ENCODE measurements around the gene ASIC3.
"Not testable (repeated sequence)": the region's sequence is repeated elsewhere in the genome, so short reads cannot be mapped to it uniquely, and the experiment has no call there.

The ASIC3 gene

DNA sequence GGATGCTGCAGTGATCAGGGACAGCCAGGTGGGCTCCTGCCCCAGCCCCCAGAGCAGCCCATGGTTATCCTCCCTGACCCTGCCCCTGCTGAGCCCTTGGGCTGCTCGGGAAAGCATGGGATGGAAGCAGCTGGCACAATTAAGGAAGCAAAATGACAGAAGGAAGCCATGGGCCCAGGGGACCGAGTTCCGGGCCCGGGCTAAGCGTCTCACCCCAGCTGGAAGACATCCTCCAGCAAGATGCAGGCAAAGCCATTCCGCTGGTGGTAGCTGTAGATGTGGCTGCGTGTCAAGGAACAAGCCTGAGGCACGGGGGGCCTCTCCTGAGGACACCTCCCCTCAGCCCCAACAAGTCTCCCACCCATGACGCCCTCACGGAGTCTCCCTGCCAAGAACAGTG, 25.1 kb upstream of the ASIC3 start:
- H3K9me3 ChIP-seq (ENCODE audit: control insufficient read depth, low read length), result no peaks in the 10 kb centered on the region
- H3K27me3 ChIP-seq (ENCODE audit: control insufficient read depth, insufficient read depth, low read length, poor library complexity, severe bottlenecking), result peaks cover 17% of the 10 kb centered on the region
- no peak overlapping the region for H3K4me3 ChIP-seq (ENCODE audit: insufficient read depth, low read depth, low read length)
- H3K4me1 ChIP-seq (ENCODE audit: control insufficient read depth, insufficient read depth, low read length), result peaks cover 26% of the 10 kb centered on the region
- no peaks in the 10 kb centered on the region for H3K36me3 ChIP-seq (ENCODE audit: control insufficient read depth, insufficient read depth, low read length)
- 91 to 93% methylated on average over 10 of the region's 10 CpGs for WGBS, 2 experiments
- no peak overlapping the region for H3K27ac ChIP-seq (ENCODE audit: insufficient read depth, low read depth, low read length, poor library complexity, severe bottlenecking)

DNA sequence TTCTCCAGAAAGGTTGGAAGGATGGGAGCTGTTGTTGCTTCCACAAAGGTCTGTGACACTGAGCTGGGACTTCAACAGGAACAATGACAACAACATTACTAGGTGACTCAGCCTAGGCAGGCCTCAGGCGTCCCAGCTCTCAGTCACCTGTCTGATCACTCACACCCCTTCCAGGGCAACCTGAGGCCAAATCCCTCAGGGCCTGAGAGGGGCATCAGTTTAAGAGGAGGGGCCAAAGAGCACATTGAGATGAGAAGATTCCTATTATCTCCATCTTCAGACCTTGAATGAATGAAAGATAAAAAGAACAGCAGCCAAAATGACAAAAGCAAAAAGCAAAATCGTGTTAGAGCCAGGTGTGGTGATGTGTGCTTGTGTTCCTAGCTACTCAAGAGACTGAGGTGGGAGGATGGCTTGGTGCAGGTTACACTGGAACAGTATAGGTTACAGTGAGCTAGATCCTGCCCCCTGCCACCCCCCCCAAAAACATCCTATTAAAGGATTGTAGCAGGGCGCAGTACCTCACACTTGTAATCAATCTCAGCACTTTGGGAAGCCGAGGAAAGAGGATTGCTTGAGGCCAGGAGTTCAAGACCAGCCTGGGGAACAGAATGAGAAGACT, 23.8 kb upstream of the ASIC3 start, which contains the start of gene ATG9B:
TSS of gene ATG9B (minus strand) at position 60 of the 622 bp plus-strand sequence. CDS start 71 bp downstream, outside the sequence.
- Histone ChIP-seq H3K27ac (ENCODE audit: insufficient read depth, low read depth, low read length, poor library complexity, severe bottlenecking) (no peak within 1 kb of the TSS), H3K27me3 (ENCODE audit: control insufficient read depth, insufficient read depth, low read length, poor library complexity, severe bottlenecking) (peaks cover 4% of the 10 kb centered on the region), H3K36me3 (ENCODE audit: control insufficient read depth, insufficient read depth, low read length) (no peaks in the 10 kb centered on the region), H3K4me3 (ENCODE audit: insufficient read depth, low read depth, low read length) (no peak within 1 kb of the TSS), H3K9me3 (ENCODE audit: control insufficient read depth, low read length) (no peaks in the 10 kb centered on the region), H3K4me1 (ENCODE audit: control insufficient read depth, insufficient read depth, low read length) (peaks cover 22% of the 10 kb centered on the region)
- 83 to 91% methylated on average over 4 of the region's 4 CpGs for WGBS, 2 experiments

DNA sequence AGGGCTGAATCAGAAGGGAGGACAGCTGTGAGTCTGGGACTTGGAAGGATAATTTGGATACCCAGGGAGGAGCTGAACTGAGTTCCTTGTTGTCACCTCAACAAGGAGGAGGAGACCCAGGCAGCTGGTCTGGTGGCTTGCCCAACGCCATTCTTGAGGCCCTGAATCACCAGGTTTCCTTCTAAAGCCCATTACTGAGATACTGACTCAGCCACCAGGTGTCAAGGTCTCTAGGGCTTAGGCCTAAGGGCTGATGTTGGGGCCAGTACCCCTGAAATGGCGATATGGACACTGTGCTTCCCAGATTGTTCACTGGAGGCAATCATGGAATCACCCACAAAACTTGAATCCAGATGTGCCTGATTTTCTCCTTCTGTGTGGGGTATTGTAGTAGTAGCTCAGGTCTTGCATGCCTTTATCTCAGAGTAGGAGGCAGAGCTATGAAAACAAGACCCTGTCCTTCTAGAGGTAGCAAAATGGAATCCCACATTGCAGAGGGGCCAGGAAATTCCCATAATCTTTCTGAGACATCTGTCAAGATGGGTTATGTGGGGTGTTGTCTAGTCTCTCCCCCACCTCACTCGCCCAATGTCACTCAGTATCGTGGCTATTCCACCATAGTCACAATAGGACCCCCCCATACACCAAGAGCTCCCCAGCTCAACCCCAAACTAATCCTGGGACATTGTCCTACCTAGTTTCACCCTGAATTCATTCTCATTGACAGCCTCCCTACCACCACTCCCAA, 22.2 kb upstream of the ASIC3 start:
- 91 to 92% methylated on average over 4 of the region's 4 CpGs for WGBS, 2 experiments
- Histone ChIP-seq H3K9me3 (ENCODE audit: control insufficient read depth, low read length) (no peaks in the 10 kb centered on the region), H3K4me3 (ENCODE audit: insufficient read depth, low read depth, low read length) (no peak overlapping the region), H3K4me1 (ENCODE audit: control insufficient read depth, insufficient read depth, low read length) (peaks cover 8% of the 10 kb centered on the region), H3K27ac (ENCODE audit: insufficient read depth, low read depth, low read length, poor library complexity, severe bottlenecking) (no peak overlapping the region), H3K27me3 (ENCODE audit: control insufficient read depth, insufficient read depth, low read length, poor library complexity, severe bottlenecking) (no peaks in the 10 kb centered on the region), H3K36me3 (ENCODE audit: control insufficient read depth, insufficient read depth, low read length) (no peaks in the 10 kb centered on the region)

DNA sequence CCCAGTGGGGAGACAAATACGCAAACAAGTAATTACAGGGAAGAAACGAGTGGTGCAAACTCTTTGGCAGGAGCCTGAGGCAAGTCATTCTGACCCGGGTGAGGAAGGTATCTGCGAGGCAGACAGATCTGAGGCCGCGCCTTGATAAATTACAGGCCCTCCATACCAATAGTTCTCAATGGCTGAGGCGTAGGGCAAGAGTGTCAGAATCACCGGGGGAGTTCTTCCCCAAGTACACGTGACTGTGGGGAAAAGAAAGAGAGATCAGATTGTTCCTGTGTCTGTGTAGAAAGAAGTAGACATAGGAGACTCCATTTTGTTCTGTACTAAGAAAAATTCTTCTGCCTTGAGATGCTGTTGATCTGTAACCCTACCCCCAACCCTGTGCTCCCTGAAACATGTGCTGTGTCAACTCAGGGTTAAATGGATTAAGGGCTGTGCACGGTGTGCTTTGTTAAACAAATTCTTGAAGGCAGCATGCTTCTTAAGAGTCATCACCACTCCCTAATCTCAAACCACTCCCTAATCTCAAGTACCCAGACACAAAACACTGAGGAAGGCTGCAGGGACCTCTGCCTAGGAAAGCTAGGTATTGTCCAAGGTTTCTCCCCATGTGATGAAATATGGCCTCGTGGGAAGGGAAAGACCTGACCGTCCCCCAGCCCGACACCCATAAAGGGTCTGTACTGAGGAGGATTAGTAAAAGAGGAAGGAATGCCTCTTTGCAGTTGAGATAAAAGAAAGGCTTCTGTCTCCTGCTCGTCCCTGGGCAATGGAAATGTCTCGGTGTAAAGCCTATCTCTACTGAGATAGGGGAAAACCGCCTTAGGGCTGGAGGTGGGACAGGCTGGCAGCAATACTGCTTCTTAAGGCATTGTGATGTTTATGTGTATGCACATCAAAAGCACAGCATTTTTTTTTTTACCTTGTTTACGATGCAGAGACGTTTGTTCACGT, 21.3 kb upstream of the ASIC3 start:
- Histone ChIP-seq H3K27ac (ENCODE audit: insufficient read depth, low read depth, low read length, poor library complexity, severe bottlenecking) (peak overlapping the region; percentile 70), H3K4me3 (ENCODE audit: insufficient read depth, low read depth, low read length) (peak overlapping the region; percentile 89)
- H3K36me3 ChIP-seq (ENCODE audit: control insufficient read depth, insufficient read depth, low read length); H3K4me1 ChIP-seq (ENCODE audit: control insufficient read depth, insufficient read depth, low read length); H3K27me3 ChIP-seq (ENCODE audit: control insufficient read depth, insufficient read depth, low read length, poor library complexity, severe bottlenecking); H3K9me3 ChIP-seq (ENCODE audit: control insufficient read depth, low read length): not testable (repeated sequence)
- WGBS, 2 experiments, result 29 to 33% methylated on average over 19 of the region's 19 CpGs

DNA sequence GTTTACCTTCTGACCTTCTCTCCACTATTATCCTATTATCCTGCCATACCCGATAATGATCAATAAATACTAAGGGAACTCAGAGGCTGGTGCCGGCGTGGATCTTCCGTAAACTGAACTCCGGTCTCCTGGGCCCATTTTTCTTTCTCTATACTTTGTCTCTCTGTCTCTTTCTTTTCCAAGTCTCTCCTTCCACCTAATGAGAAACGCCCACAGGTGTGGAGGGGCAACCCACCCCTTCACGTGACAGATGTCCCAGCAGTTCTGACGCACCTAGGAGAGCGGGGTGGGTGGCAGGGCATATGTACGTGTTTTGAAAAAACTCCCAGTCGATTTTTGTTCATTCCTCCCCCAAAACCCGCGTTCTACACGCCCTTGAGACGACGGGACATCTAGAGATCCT, 20.6 kb upstream of the ASIC3 start:
- not testable (repeated sequence) for H3K36me3 ChIP-seq (ENCODE audit: control insufficient read depth, insufficient read depth, low read length); H3K9me3 ChIP-seq (ENCODE audit: control insufficient read depth, low read length); H3K27me3 ChIP-seq (ENCODE audit: control insufficient read depth, insufficient read depth, low read length, poor library complexity, severe bottlenecking); H3K4me1 ChIP-seq (ENCODE audit: control insufficient read depth, insufficient read depth, low read length)
- H3K4me3 ChIP-seq (ENCODE audit: insufficient read depth, low read depth, low read length), result peak overlapping the region; percentile 89
- 10 to 14% methylated on average over 16 of the region's 16 CpGs for WGBS, 2 experiments
- peak overlapping the region; percentile 70 for H3K27ac ChIP-seq (ENCODE audit: insufficient read depth, low read depth, low read length, poor library complexity, severe bottlenecking)

DNA sequence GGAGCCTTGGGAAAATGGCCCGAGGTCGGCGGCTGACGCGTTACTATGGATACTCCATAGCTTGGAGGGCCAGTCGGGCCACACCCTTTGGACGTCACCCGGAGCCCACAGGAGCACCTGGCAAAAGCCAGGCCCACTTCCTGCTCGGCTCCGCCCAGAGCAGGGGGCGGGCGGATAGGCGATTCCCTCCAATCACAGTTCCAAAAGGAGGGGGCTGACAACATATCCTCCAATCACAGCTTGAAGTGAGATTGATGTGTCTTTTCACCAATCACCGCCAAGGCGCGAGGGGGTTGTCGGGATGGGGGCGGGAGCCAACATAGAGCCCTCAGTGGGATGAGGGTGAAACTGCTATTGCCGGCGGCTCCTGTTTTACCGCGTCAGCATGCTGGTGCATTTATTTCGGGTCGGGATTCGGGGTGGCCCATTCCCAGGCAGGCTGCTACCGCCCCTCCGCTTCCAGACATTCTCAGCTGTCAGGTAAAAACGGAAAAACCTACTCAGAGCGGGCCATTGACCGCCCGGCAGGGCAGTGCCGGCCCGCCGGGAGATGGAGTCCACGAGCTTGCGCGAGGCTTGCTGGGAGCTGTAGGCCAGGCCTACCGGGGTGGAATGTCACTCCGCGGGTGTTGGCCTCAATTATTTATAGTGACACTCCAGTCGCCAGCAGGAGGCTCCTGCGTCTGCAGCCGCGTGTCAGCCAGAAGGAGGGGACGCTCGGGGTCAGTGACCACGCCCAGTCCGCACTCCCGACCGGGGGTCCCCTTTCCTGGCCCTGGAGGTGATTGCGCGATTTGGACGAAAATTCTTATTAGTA, 20.0 kb upstream of the ASIC3 start, which contains the start of gene ABCB8:
TSS of gene ABCB8 (plus strand) at position 320 of the 817 bp plus-strand sequence. CDS start at position 386, 66 bp downstream.
- Histone ChIP-seq H3K4me1 (ENCODE audit: control insufficient read depth, insufficient read depth, low read length) (peaks cover 5% of the 10 kb centered on the region), H3K36me3 (ENCODE audit: control insufficient read depth, insufficient read depth, low read length) (no peaks in the 10 kb centered on the region), H3K27me3 (ENCODE audit: control insufficient read depth, insufficient read depth, low read length, poor library complexity, severe bottlenecking) (no peaks in the 10 kb centered on the region), H3K9me3 (ENCODE audit: control insufficient read depth, low read length) (no peaks in the 10 kb centered on the region), H3K27ac (ENCODE audit: insufficient read depth, low read depth, low read length, poor library complexity, severe bottlenecking) (peak within 1 kb of the TSS; percentile 83), H3K4me3 (ENCODE audit: insufficient read depth, low read depth, low read length) (peak within 1 kb of the TSS; percentile 89)
- 1 to 2% methylated on average over 53 of the region's 53 CpGs for WGBS, 2 experiments

DNA sequence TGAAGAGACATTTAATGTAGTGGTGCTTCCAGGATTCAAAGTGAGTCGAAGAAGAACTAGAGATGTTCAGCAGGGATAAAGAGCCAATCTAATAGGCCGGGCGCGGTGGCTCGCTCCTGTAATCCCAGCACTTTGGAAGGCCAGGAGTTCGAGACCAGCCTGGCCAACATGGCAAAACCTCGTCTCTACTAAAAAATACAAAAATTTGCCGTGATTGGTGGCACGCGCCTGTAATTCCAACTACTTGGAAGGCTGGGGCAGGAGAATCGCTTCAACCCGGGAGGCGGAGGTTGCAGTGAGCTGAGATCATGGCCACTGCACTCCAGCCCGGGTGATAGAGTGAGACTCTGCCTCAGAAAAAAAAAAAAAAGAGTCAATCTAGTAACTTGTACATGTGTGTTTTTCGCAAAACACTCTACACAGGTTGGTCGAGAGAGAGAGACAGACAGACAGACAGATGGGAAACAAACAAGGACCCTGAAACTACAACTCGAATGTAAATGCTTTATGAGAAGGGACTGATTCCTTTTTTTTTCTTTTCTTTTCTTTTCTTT, 19.3 kb upstream of the ASIC3 start:
- Histone ChIP-seq H3K27ac (ENCODE audit: insufficient read depth, low read depth, low read length, poor library complexity, severe bottlenecking) (no peak overlapping the region), H3K4me1 (ENCODE audit: control insufficient read depth, insufficient read depth, low read length) (peaks cover 5% of the 10 kb centered on the region), H3K27me3 (ENCODE audit: control insufficient read depth, insufficient read depth, low read length, poor library complexity, severe bottlenecking) (no peaks in the 10 kb centered on the region), H3K9me3 (ENCODE audit: control insufficient read depth, low read length) (no peaks in the 10 kb centered on the region), H3K36me3 (ENCODE audit: control insufficient read depth, insufficient read depth, low read length) (no peaks in the 10 kb centered on the region), H3K4me3 (ENCODE audit: insufficient read depth, low read depth, low read length) (peak overlapping the region; percentile 89)
- 72 to 74% methylated on average over 17 of the region's 17 CpGs for WGBS, 2 experiments

DNA sequence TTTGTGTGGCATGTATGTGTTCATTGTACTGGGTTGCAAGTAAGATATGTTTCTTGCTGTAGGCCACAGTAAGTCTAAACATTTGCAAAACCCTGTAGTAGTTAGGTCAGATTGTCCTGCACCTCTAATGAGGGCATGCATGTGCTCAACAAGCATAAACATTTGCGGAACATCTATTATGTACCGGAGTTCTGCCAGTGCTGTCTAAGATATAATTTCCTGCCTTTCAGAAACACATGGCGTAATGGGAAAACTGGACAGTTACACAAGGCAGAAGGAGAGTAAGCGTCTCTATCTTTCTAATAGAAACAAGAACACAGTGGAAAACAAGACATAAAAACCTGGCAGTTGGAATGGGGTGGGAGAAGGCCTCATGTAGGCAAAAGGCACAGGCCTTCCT, 17.3 kb upstream of the ASIC3 start:
- H3K9me3 ChIP-seq (ENCODE audit: control insufficient read depth, low read length), result no peaks in the 10 kb centered on the region
- H3K36me3 ChIP-seq (ENCODE audit: control insufficient read depth, insufficient read depth, low read length), result no peaks in the 10 kb centered on the region
- 96 to 98% methylated on average over 4 of the region's 4 CpGs for WGBS, 2 experiments
- H3K27ac ChIP-seq (ENCODE audit: insufficient read depth, low read depth, low read length, poor library complexity, severe bottlenecking), result no peak overlapping the region
- H3K27me3 ChIP-seq (ENCODE audit: control insufficient read depth, insufficient read depth, low read length, poor library complexity, severe bottlenecking), result no peaks in the 10 kb centered on the region
- H3K4me3 ChIP-seq (ENCODE audit: insufficient read depth, low read depth, low read length), result no peak overlapping the region
- peaks cover 5% of the 10 kb centered on the region for H3K4me1 ChIP-seq (ENCODE audit: control insufficient read depth, insufficient read depth, low read length)

All from ectodermal cell (in vitro differentiated cells).